ENCODE measurements around the gene TEX35.
"Not testable (repeated sequence)": the region's sequence is repeated elsewhere in the genome, so short reads cannot be mapped to it uniquely, and the experiment has no call there.

TEX35 gene

GRCh38 chr1:178495741-178496409 is 17.0 kb upstream of the TEX35 start:
- no peak for DNase-seq

GRCh38 chr1:178496410-178497135 is 16.3 kb upstream of the TEX35 start, which contains the start of gene CLEC20A:
Gene CLEC20A, minus strand, starts transcription at chr1:178496964. Its CDS starts 25 bp downstream, at chr1:178496939.
- no peak for DNase-seq

- no peak for DNase-seq
These were observed 14.9 kb upstream of the TEX35 start for GRCh38 chr1:178497903-178498478.

DNA sequence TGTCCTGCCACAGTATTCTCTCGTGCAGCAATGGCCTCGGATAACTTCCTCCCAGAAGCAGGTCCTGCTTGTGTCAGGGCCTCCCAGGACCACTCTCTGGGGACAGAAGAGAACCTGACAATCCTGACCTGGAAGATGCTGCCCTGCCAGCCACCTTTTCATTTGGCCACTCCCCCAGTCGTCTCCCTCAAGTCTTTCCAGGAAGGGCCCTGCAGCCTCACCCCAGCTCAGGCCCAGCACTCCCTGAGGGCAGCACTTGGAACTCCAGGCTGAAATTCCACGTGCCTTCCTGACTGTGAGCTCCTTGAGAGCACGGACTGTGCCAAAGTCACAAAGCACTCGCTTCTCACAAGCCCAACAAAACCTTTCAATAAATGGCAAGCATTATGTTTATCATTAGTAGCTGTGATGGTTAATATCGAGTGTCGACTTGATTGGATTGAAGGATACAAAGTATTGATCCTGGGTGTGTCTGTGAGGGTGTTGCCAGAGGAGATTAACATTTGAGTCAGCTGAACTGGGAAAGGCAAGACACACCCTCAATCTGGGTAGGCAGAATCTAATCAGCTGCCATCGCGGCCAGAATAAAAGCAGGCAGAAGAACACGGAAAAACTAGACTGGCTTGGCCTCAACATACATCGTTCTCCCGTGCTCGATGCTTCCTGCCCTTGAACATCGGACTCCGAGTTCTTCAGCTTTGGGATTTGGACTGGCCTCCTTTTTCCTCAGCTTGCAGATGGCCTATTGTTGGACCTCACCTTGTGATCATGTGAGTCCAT is 13.8 kb upstream of the TEX35 start:
- DNase-seq = no peak

DNA sequence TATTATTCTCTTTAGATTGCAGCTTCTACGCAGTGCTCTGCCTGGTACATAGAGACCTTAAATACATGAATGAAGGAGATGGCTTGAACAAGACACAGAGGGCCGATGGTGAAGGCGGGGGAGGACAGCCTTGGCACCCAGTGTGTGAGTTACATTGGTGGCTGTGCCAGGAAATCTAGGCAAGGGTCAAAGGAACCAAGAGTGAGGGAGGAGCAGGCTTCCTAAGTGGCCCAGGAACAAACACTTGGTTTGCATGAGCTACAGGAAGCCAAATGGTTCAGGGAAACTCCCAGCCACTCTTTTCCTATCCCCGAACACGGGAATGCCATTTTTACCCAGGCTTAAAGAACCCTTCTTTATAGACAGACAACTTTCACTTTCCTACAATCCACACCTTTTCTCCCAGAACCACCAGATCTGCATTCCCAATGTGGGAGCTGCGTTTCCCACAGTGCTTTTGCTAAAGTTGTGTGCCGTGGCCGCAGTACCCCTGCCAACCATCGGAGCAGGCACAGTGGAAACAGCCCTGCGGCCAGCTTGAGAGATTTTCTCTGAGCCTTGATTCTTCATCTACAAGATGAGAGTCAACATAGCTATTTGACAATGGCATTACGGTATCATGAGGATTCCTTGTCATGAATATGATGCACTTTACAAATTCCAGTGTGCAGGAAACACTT is 12.7 kb upstream of the TEX35 start:
- no peak for DNase-seq

- DNase-seq = no peak
These were observed 11.9 kb upstream of the TEX35 start for GRCh38 chr1:178500936-178501554.

DNA sequence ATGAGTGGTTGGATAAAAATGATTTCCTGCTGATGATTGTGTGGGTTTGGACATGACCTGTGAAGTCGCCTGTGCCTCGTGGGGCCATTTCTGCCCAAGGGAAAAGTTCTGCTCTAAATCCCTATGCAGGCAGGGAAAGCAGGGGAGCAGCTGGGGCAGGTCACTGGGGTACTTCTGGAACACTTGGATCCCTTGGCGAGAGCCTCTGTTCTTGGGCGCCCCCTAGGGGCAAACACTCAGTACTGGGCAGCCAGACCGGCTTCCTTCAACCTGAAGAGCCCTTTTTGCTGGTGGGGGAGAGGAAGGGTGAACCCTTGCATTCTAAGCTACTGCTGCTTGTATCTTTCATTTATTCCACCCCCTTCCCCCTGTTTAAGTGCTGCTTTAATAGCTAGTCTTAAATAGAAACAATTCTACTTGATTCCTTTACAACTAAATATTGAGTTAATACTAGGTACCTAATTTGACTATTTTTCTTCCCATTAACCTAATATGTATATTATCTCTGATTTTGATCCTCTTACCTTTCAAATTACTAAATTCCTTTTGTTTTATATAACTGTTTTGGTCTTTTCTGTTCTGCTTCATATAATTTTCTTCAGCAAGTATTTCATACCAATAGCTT is 11.1 kb upstream of the TEX35 start:
- DNase-seq = no peak

- no peak for DNase-seq
These were observed 10.6 kb upstream of the TEX35 start for GRCh38 chr1:178502330-178502714.

DNA sequence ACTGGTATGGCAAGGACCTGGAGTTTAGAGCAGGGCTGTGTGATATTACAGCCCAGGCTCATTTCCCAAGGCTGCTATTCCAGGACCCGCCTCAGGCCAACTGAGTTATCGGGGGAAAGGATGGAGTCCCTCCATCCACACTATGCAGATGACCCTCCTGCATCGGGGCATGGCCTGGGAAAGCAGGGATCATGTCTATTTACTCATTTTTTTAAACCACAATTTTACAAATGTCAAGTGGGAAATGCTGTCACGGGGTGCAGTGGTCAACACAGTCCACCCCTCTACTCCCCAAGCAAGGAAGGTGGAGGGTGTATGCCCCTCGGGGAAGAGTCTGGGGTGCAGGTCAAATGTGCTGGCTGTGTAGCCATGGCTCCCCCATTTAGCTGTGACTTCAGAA is 10.1 kb upstream of the TEX35 start:
- no peak for DNase-seq

DNA sequence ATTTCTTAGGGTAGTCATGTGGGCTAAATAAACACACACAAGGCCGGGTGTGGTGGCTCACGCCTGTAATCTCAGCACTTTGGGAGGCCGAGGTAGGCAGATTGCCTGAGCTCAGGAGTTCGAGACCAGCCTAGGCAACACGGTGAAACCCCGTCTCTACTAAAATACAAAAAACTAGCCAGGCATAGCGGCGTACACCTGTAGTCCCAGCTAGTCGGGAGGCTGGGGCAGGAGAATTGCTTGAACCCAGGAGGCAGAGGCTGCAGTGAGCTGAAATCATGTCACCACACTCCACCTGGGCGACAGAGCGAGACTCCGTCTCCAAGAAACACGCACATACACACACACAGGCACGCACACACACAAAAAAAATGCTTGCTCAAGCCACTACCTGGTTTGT is 9.6 kb upstream of the TEX35 start:
- not testable (repeated sequence) for DNase-seq

- no peak for DNase-seq
These were observed 9.1 kb upstream of the TEX35 start for GRCh38 chr1:178503849-178504248.

DNA sequence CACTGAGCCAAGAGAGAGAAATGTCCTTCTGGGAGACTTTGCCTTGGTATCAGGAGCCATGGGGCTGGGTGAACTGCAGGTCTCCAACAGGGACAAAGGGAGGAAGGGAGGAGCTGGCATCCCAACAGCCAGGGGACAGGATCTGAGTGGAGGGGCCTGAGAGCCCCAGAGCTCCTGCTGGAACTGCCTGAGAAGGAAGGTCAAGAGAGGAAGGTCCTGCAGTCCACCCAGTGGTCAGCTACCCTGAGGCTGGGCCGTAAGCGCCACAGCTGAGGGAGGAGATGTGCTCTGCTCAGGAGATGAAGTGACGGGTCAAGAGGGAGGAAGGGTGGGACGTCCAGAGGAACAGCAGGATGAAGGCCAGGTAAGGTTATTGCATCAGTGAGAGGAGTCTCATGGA is 8.6 kb upstream of the TEX35 start:
- no peak for DNase-seq

DNA sequence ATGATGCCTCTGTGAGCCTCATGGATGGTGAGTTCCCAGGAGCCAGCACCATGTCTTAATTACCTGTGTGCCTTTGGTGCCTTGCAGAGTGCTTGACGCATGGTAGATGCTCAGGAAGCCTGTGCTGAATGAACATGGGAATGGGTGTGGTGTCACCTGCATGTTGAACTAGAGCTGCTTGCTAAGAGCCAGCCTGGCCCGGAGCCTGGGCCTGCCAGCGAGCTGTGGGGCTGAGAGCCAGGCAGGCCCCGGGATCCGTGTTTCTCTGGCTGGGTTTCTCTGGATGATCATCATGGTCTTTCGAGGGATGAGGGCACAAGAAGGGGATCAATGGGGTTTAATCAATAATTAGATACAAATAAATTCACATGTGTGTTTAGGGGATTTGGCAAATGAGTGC is 6.7 kb upstream of the TEX35 start:
- DNase-seq = no peak

DNA sequence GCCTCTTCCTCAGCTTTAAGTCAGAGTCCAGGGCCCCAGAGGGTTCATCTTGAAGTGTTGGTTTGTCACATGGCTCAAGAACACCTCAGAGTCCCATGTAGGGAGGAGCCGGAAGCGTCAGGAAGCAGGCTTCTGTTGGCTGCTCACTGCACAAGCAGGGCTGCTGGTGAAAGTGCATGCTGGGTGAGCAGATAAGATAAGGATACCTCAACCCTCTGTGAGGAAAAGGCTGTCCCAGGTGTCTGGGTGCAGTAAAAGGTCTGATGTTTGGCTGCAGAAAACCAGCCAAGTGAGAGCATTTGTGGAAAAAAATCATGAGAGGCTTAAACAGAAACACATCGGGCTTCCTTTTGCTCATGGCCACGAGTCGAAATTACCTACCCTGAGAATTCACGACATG is 6.2 kb upstream of the TEX35 start:
- no peak for DNase-seq

DNA sequence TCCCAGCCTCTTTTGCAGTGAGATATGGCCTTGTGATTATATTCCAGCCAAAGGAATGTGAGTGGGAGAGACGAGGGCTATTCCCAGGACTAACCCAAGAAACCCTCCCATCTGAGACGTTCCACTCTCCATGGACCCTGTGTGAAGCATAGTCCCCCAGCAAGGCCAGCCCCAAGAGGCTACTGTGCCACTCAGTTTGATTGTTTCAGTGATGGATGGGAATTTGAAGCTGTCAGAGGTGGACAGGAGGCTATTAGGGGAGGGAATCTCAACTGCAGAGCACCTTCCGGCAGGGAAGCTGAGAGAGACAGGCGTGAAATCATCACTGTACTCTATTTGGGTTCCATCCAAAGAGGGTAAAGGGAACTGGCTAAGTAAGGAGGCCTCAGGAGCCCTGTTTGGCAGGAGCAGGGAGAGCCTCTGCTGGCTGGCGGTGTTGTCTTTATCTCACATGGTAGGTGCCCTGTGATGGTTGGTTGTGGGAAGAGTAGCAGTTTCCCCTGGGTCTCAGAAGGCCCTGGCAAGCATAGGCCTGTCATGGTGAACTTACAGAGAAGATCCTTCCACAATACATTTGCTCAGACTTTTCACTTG is 3.4 kb upstream of the TEX35 start:
- DNase-seq = no peak

GRCh38 chr1:178510155-178510554 is 2.8 kb upstream of the TEX35 start:
- no peak for DNase-seq

GRCh38 chr1:178513278-178513983 is 522 bp downstream of the TEX35 start:
- DNase-seq = no peak

DNA sequence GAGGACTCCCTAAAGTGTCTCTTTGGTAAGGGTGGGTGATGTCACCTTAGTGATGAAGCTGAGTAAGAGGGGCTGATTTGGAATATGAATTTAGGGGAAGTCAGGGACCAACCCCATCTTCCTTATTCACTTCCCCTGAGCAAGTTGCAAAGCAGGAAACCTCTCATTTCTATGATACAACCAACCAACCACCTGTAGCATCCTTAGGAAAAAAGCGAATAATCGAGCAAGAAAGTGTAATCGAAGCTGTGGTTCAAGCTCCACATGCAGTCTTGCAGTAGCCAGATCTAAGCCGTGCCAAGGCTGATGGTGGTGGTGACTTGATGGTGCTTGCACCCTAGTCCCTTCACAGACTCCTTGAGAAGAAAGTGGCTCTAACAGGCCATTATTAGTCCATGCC is 3.2 kb downstream of the TEX35 start:
- no peak for DNase-seq

GRCh38 chr1:178518894-178519293 is 6.0 kb downstream of the TEX35 start:
- DNase-seq = no peak

DNA sequence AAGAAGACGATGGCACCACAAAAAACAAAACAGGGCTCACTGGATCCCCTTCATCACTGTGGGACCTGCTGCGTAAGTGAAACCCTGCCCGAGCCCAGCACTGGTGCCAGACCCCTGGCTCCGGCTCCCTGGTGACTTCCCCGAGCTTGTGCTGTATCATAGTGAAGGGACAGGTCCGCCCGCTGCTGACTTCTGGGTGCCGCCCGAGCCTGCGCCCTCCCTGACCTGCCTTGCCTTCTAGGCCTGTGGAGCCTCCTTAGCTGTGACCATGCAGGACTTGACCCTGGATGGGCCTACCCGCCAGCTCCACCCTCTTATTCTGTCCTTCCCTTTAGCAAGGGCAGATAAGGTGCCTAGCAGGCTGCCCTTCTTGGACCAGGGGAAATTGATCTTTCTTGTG is 7.9 kb downstream of the TEX35 start:
- DNase-seq = no peak

DNA sequence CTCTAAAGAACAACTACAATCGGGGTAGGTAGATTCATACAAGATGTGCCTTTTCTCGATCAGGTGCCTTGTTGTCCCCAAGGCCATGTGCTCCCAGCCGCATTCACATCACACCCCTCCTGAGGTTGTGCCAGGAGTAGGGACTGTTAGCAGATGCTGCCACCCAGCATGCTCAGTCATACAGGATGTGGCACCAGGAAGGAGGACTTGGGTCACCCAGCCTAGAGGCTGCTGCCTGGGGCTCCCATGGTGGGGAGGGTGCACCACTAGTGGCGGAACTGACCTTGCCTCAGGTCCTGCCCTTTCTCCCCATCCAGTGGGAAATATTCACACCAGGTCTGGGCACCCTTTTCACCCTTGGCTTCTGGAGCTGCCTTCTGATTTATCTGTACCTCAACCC is 8.3 kb downstream of the TEX35 start:
- DNase-seq = no peak

All from NCI-H510A (cell line).